Gastroesophageal sphincter (tissue), 4 donors: ENCODE measurements around the gene TMPRSS9. TPM values are rescaled to one million over a fixed set of nuclear protein-coding genes. Genes with fewer than 3 reads are reported as not detected.

Experiments
- ATAC-seq: fragments of 150-250 bp; one replicate; pipeline ENCODE4 v1.9.1; 2016; ENCODE audit warnings: mild to moderate bottlenecking, moderate library complexity
- H3K27ac ChIP-seq, 4 donors: fragments of 200-600 bp; sonication (generic) in 3 of 4; 1 replicate in 3 of 4; 2 replicates in 1 of 4; pipeline ENCODE4 v1.5.1; 2016 to 2019
- H3K27me3 ChIP-seq: fragments of 200-600 bp; sonication (generic); one replicate; pipeline ENCODE4 v1.5.1; 2019
- H3K36me3 ChIP-seq, 2 donors: fragments of 200-600 bp; sonication (generic); one replicate each; pipeline ENCODE4 v1.5.1; 2019; ENCODE audit warnings: control low read depth in 1 of 2
- H3K4me1 ChIP-seq, 3 donors: fragments of 200-600 bp; sonication (generic); 1 replicate in 2 of 3; 2 replicates in 1 of 3; pipeline ENCODE4 v1.5.1; 2016 to 2019; ENCODE audit warnings: control low read depth in 2 of 3
- H3K4me3 ChIP-seq, 2 donors: fragments of 200-600 bp; sonication (generic); one replicate each; pipeline ENCODE4 v1.5.1; 2019; ENCODE audit warnings: mild to moderate bottlenecking in 1 of 2, moderate library complexity in 1 of 2
- H3K9me3 ChIP-seq, 3 donors: fragments of 200-600 bp; sonication (generic); one replicate each; pipeline ENCODE4 v1.5.1; 2017 to 2019; ENCODE audit warnings: control low read depth in 2 of 3
- CTCF ChIP-seq, 4 experiments: fragments of 200-600 bp in 2 of 4; fragments of 450-650 bp in 2 of 4; sonication (generic) in 1 of 4; IDR thresholded peaks; one replicate each; pipeline ENCODE4 v1.5.1; 2017 to 2019; ENCODE audit warnings: antibody characterized with exemption in 4 of 4, mild to moderate bottlenecking in 2 of 4, moderate library complexity in 2 of 4
- EP300 ChIP-seq: sonication (generic); formaldehyde crosslinking; IDR thresholded peaks from one replicate; pipeline ENCODE4 v1.6.1; 2017; ENCODE audit warnings: antibody characterized with exemption, mild to moderate bottlenecking
- POLR2A ChIP-seq, 2 donors: fragments of 450-650 bp; IDR thresholded peaks; one replicate each; pipeline ENCODE4 v1.6.1; 2017; ENCODE audit warnings: antibody characterized with exemption in 2 of 2, mild to moderate bottlenecking in 2 of 2, moderate library complexity in 1 of 2
- POLR2AphosphoS5 ChIP-seq: sonication (generic); formaldehyde crosslinking; IDR thresholded peaks from one replicate; pipeline ENCODE4 v1.6.1; 2017; ENCODE audit warnings: antibody characterized with exemption
- WGBS, 2 donors: methylation state at CpG; one replicate each; pipeline ENCODE4 v1.1.5; 2018; ENCODE audit warnings: low coverage in 1 of 2; 5-methylcytosine and 5-hydroxymethylcytosine counted together
- total RNA-seq, 4 donors: library from RNA; depleted of rRNA; stranded (reverse); fragments of >200 nt; gene quantifications; one replicate each; pipeline ENCODE4 v1.1.0, GENCODE V29; 2016

TMPRSS9 gene
- total RNA-seq, 4 donors from 2014 or later, result 0.54 TPM; not detected in 3

GRCh38 chr19:2341244-2341751, 18.8 kb upstream of the TMPRSS9 start:
- H3K4me1 ChIP-seq, result no peaks in the 10 kb centered on the region
- no peak overlapping the region for H3K27ac ChIP-seq
- no peaks in the 10 kb centered on the region for H3K27me3 ChIP-seq
- WGBS, 2 donors, result 60% methylated on average over 1 of the region's 24 CpGs; no CpG with 5 or more reads in 1 of the 2 donors
- H3K4me3 ChIP-seq, result no peak overlapping the region
- ATAC-seq, result no peak
- no peaks in the 10 kb centered on the region for H3K9me3 ChIP-seq
- peaks cover 0 to 85% of the 10 kb centered on the region in 2 donors for H3K36me3 ChIP-seq
- TF ChIP-seq CTCF (IDR thresholded peaks at IDR 0.05), result no peak
- no peak for TF ChIP-seq POLR2A (IDR thresholded peaks at IDR 0.05)
- TF ChIP-seq EP300, result no peak

- Histone ChIP-seq H3K27me3 (no peaks in the 10 kb centered on the region), H3K4me1 (no peaks in the 10 kb centered on the region), H3K4me3 (no peak overlapping the region), H3K36me3 (peaks cover 0 to 92% of the 10 kb centered on the region in 2 donors), H3K27ac (no peak overlapping the region), H3K9me3 (no peaks in the 10 kb centered on the region)
- no peak for ATAC-seq
- TF ChIP-seq POLR2AphosphoS5 (no peak), CTCF (IDR thresholded peaks at IDR 0.05) (no peak), EP300 (no peak), POLR2A (IDR thresholded peaks at IDR 0.05) (no peak)
- 93 to 100% methylated on average over 3 of the region's 15 CpGs for WGBS, 2 donors
Observed at GRCh38 chr19:2341982-2342381, 18.1 kb upstream of the TMPRSS9 start.

- Histone ChIP-seq H3K4me3 (no peak overlapping the region), H3K27me3 (no peaks in the 10 kb centered on the region), H3K4me1 (no peaks in the 10 kb centered on the region), H3K9me3 (no peaks in the 10 kb centered on the region), H3K36me3 (peaks cover 0 to 85% of the 10 kb centered on the region in 2 donors), H3K27ac (no peak overlapping the region)
- no peak for TF ChIP-seq POLR2A (IDR thresholded peaks at IDR 0.05)
- no peak for TF ChIP-seq POLR2AphosphoS5
- TF ChIP-seq EP300, result no peak
- TF ChIP-seq CTCF (IDR thresholded peaks at IDR 0.05), result no peak
- 70% methylated on average over 2 of the region's 29 CpGs; no CpG with 5 or more reads in 1 of the 2 donors for WGBS, 2 donors
- ATAC-seq, result no peak
Observed at GRCh38 chr19:2342656-2343288, 17.3 kb upstream of the TMPRSS9 start.

GRCh38 chr19:2343289-2343982, 16.6 kb upstream of the TMPRSS9 start:
- no peak for ATAC-seq
- Histone ChIP-seq H3K27ac (no peak overlapping the region), H3K36me3 (peaks cover 0 to 78% of the 10 kb centered on the region in 2 donors)

More at GRCh38 chr19:2343289-2343982, 16.6 kb upstream of the TMPRSS9 start:
- TF ChIP-seq POLR2A (IDR thresholded peaks at IDR 0.05), result no peak
- no peak for TF ChIP-seq CTCF (IDR thresholded peaks at IDR 0.05)
- no peak for TF ChIP-seq EP300
- no peak for TF ChIP-seq POLR2AphosphoS5
- H3K4me1 ChIP-seq, result no peaks in the 10 kb centered on the region
- no peak overlapping the region for H3K4me3 ChIP-seq
- no peaks in the 10 kb centered on the region for H3K9me3 ChIP-seq
- no peaks in the 10 kb centered on the region for H3K27me3 ChIP-seq
- 73 to 90% methylated on average over 2 to 4 of the region's 31 CpGs for WGBS, 2 donors
